H1 (cell line): ENCODE data around the gene KLHL3. TPM values are rescaled to one million over a fixed set of nuclear protein-coding genes. Genes with fewer than 3 reads are reported as not detected.

Source experiments
- CTCF ChIA-PET: fragments of 300-600 bp; sonication (Branson Sonifier 250); formaldehyde crosslinking; loops from one replicate; lab custom pipeline; 2021; ENCODE audit not compliant: partially characterized antibody; lab: Charles Lee
- POLR2A ChIA-PET: fragments of 300-600 bp; sonication (Branson Sonifier 250); formaldehyde crosslinking; loops from one replicate; lab custom pipeline; 2021; ENCODE audit warnings: inconsistent platforms; ENCODE audit not compliant: partially characterized antibody; lab: Charles Lee
- DNase-seq, 2 experiments: peaks; one replicate each; pipeline versions ENCODE4 v3.0.0 to v3.0.0-alpha.2; 2010 to 2022; ENCODE audit warnings: low spot score in 2 of 2, low read depth in 1 of 2, mixed read lengths in 1 of 2
- FAIRE-seq: peaks from 2 replicates; lab custom pipeline; 2011; peaks lifted over from hg19 to GRCh38; lab: Jason Lieb, UNC
- H2AFZ ChIP-seq: 2 replicates; pipeline ENCODE4 v1.8.1; 2012; ENCODE audit warnings: low read length, inconsistent platforms
- H2AK5ac ChIP-seq: 2 replicates; pipeline ENCODE4 v1.6.1; 2013; ENCODE audit warnings: low read depth, low read length
- H2BK120ac ChIP-seq: replicated peaks from 2 replicates; pipeline ENCODE3; 2013; ENCODE audit warnings: low read depth, low read length, inconsistent platforms
- H2BK12ac ChIP-seq: 2 replicates; pipeline ENCODE4 v1.6.1; 2013; ENCODE audit warnings: low read depth, low read length
- H2BK15ac ChIP-seq: 2 replicates; pipeline ENCODE4 v1.6.1; 2013; ENCODE audit warnings: low read length
- H2BK20ac ChIP-seq: 2 replicates; pipeline ENCODE4 v1.6.1; 2013; ENCODE audit warnings: low read length
- H2BK5ac ChIP-seq: 2 replicates; pipeline ENCODE4 v1.6.1; 2013; ENCODE audit warnings: low read depth, low read length
- H3K14ac ChIP-seq: 2 replicates; pipeline ENCODE4 v1.6.1; 2013; ENCODE audit warnings: inconsistent platforms; ENCODE audit not compliant: insufficient read length
- H3K18ac ChIP-seq: 2 replicates; pipeline ENCODE4 v1.6.1; 2013; ENCODE audit warnings: low read length; ENCODE audit errors: extremely low read depth
- H3K23ac ChIP-seq: 2 replicates; pipeline ENCODE4 v1.6.1; 2013; ENCODE audit warnings: inconsistent platforms; ENCODE audit not compliant: insufficient read length
- H3K23me2 ChIP-seq: 2 replicates; pipeline ENCODE4 v1.6.1; 2013; ENCODE audit warnings: low read depth, low read length
- H3K27ac ChIP-seq: 2 replicates; pipeline ENCODE4 v1.6.1; 2011; ENCODE audit warnings: low read depth, low read length, inconsistent platforms
- H3K27me3 ChIP-seq, 4 experiments: replicated peaks in 1 of 4; 1 replicate in 1 of 4; 2 replicates in 3 of 4; pipeline versions ENCODE4 v1.6.1 to v1.8.1; 2011 to 2013; ENCODE audit warnings: low read length in 3 of 4, mild to moderate bottlenecking in 3 of 4, inconsistent platforms in 2 of 4, mixed read lengths in 2 of 4, moderate library complexity in 1 of 4; ENCODE audit not compliant: control insufficient read depth in 3 of 4, insufficient read depth in 3 of 4; ENCODE audit errors: extremely low read depth in 1 of 4
- H3K36me3 ChIP-seq, 4 experiments: 2 replicates each; pipeline versions ENCODE4 v1.6.1 to v1.8.1; 2011 to 2013; ENCODE audit warnings: mild to moderate bottlenecking in 4 of 4, low read length in 3 of 4, moderate library complexity in 2 of 4, control low read depth in 1 of 4, inconsistent platforms in 1 of 4; ENCODE audit not compliant: insufficient read depth in 4 of 4, control insufficient read depth in 2 of 4
- H3K4ac ChIP-seq: replicated peaks from 2 replicates; pipeline ENCODE3; 2013; ENCODE audit warnings: low read length, low read depth, mixed read lengths, inconsistent platforms; ENCODE audit not compliant: insufficient read length
- H3K4me1 ChIP-seq, 4 experiments: replicated peaks in 1 of 4; 1 replicate in 1 of 4; 2 replicates in 3 of 4; pipeline versions ENCODE4 v1.6.1 to v1.8.1; 2011 to 2013; ENCODE audit warnings: low read length in 3 of 4, inconsistent platforms in 2 of 4, mixed read lengths in 1 of 4; ENCODE audit not compliant: insufficient read depth in 4 of 4, control insufficient read depth in 3 of 4
- H3K4me2 ChIP-seq, 2 experiments: 2 replicates each; pipeline versions ENCODE4 v1.6.1 to v1.8.1; 2011 to 2013; ENCODE audit warnings: low read depth in 2 of 2, low read length in 2 of 2, control low read depth in 1 of 2, inconsistent platforms in 1 of 2, mild to moderate bottlenecking in 1 of 2; ENCODE audit not compliant: insufficient read depth in 1 of 2
- H3K4me3 ChIP-seq, 4 experiments: fragments of 200-600, 300-600 bp in 1 of 4; sonication (generic), shearing (Covaris generic), sonication (Bioruptor Twin) in 1 of 4; 2 replicates each; pipeline versions ENCODE4 v1.5.1 to v1.8.1; 2011 to 2016; ENCODE audit warnings: low read length in 4 of 4, low read depth in 3 of 4, control low read depth in 2 of 4, inconsistent platforms in 2 of 4, mild to moderate bottlenecking in 2 of 4, mixed read lengths in 1 of 4, moderate library complexity in 1 of 4; ENCODE audit not compliant: insufficient read depth in 2 of 4; ENCODE audit errors: extremely low read depth in 1 of 4
- H3K56ac ChIP-seq: replicated peaks from 2 replicates; pipeline ENCODE3; 2013; ENCODE audit warnings: low read depth, mild to moderate bottlenecking, mixed read lengths, low read length, inconsistent platforms; ENCODE audit not compliant: insufficient read length
- H3K79me1 ChIP-seq: 2 replicates; pipeline ENCODE4 v1.6.1; 2013; ENCODE audit warnings: low read depth, low read length, control low read depth
- H3K79me2 ChIP-seq, 2 experiments: 2 replicates each; pipeline versions ENCODE4 v1.6.1 to v1.8.1; 2012 to 2013; ENCODE audit warnings: low read length in 2 of 2, mild to moderate bottlenecking in 2 of 2, inconsistent platforms in 1 of 2; ENCODE audit not compliant: insufficient read depth in 2 of 2, control insufficient read depth in 1 of 2
- H3K9ac ChIP-seq, 4 experiments: replicated peaks in 1 of 4; 1 replicate in 1 of 4; 2 replicates in 3 of 4; pipeline versions ENCODE4 v1.6.1 to v1.8.1; 2011 to 2013; ENCODE audit warnings: low read depth in 3 of 4, low read length in 3 of 4, control low read depth in 2 of 4, mild to moderate bottlenecking in 2 of 4, moderate library complexity in 2 of 4, inconsistent platforms in 1 of 4; ENCODE audit errors: extremely low read depth in 1 of 4
- H3K9me3 ChIP-seq, 2 experiments: 2 replicates each; pipeline versions ENCODE4 v1.6.1 to v1.8.1; 2012 to 2013; ENCODE audit warnings: mild to moderate bottlenecking in 2 of 2, moderate library complexity in 2 of 2, control low read depth in 1 of 2, inconsistent platforms in 1 of 2, low read depth in 1 of 2, low read length in 1 of 2, mixed read lengths in 1 of 2; ENCODE audit not compliant: insufficient read depth in 2 of 2
- H4K20me1 ChIP-seq, 2 experiments: replicated peaks in 1 of 2; 2 replicates each; pipeline versions ENCODE3 to v1.8.1; 2011 to 2013; ENCODE audit warnings: inconsistent platforms in 2 of 2, low read length in 2 of 2, mild to moderate bottlenecking in 1 of 2; ENCODE audit not compliant: insufficient read depth in 2 of 2, control insufficient read depth in 1 of 2
- H4K5ac ChIP-seq: 2 replicates; pipeline ENCODE4 v1.6.1; 2013; ENCODE audit warnings: low read length, low read depth, mixed read lengths, inconsistent platforms; ENCODE audit not compliant: insufficient read length
- H4K8ac ChIP-seq: 2 replicates; pipeline ENCODE4 v1.8.0; 2013; ENCODE audit warnings: mild to moderate bottlenecking, moderate library complexity, low read length, inconsistent platforms; ENCODE audit not compliant: insufficient read depth; ENCODE audit errors: extremely low read depth
- H4K91ac ChIP-seq: replicated peaks from 2 replicates; pipeline ENCODE3; 2013; ENCODE audit warnings: low read length, mixed read lengths, inconsistent platforms; ENCODE audit not compliant: insufficient read length
- BRCA1 ChIP-seq: IDR thresholded peaks from 2 replicates; pipeline ENCODE4 v1.6.1; 2012; ENCODE audit warnings: low read depth, low read length, improper control_type of control experiment
- EGR1 ChIP-seq: IDR thresholded peaks from 2 replicates; pipeline ENCODE4 v1.6.1; 2011; ENCODE audit warnings: low read depth, low read length, borderline replicate concordance
- EZH2 ChIP-seq: fragments of 200-600 bp; sonication (generic); IDR thresholded peaks from 2 replicates; pipeline ENCODE4 v1.7.1; 2012; ENCODE audit warnings: low read depth, mild to moderate bottlenecking, moderate library complexity, low read length, inconsistent platforms; ENCODE audit not compliant: severe bottlenecking
- FOSL1 ChIP-seq: IDR thresholded peaks from 2 replicates; pipeline ENCODE4 v1.6.1; 2011; ENCODE audit warnings: mild to moderate bottlenecking, low read depth, low read length, moderate library complexity; ENCODE audit not compliant: insufficient read depth
- GTF2F1 ChIP-seq: IDR thresholded peaks from 2 replicates; pipeline ENCODE4 v1.6.1; 2012; ENCODE audit warnings: low read depth, low read length, improper control_type of control experiment, borderline replicate concordance
- POLR2A ChIP-seq, 2 experiments: IDR thresholded peaks; 1 replicate in 1 of 2; 2 replicates in 1 of 2; pipeline ENCODE4 v1.6.1; 2011; ENCODE audit warnings: low read depth in 2 of 2, low read length in 2 of 2, mild to moderate bottlenecking in 2 of 2; ENCODE audit errors: control extremely low read depth in 1 of 2
- SIRT6 ChIP-seq: IDR thresholded peaks from one replicate; pipeline ENCODE4 v1.7.1; 2012; ENCODE audit warnings: low read length, inconsistent platforms
- SP2 ChIP-seq: IDR thresholded peaks from 2 replicates; pipeline ENCODE4 v1.6.1; 2012; ENCODE audit warnings: mild to moderate bottlenecking, low read length, inconsistent platforms
- SRF ChIP-seq: IDR thresholded peaks from 2 replicates; pipeline ENCODE4 v1.6.1; 2011; ENCODE audit warnings: mild to moderate bottlenecking, low read depth, low read length, moderate library complexity
- TAF1 ChIP-seq: IDR thresholded peaks from 2 replicates; pipeline ENCODE4 v1.6.1; 2011; ENCODE audit warnings: mild to moderate bottlenecking, low read depth, low read length
- TBP ChIP-seq: IDR thresholded peaks from 2 replicates; pipeline ENCODE4 v1.6.1; 2011; ENCODE audit warnings: low read depth, low read length, improper control_type of control experiment
- TCF12 ChIP-seq: IDR thresholded peaks from 2 replicates; pipeline ENCODE4 v1.6.1; 2011; ENCODE audit warnings: low read depth, mild to moderate bottlenecking, low read length
- WGBS, 2 experiments: shearing (Covaris generic) in 1 of 2; methylation state at CpG; one replicate each; pipeline versions ENCODE4 v1.1.6 to v1.1.7; 2013 to 2015; ENCODE audit warnings: low lambda C conversion rate in 2 of 2, mixed read lengths in 2 of 2, inconsistent platforms in 1 of 2, low coverage in 1 of 2, missing lambda C conversion rate in 1 of 2; ENCODE audit not compliant: insufficient replicate concordance in 2 of 2, insufficient coverage in 1 of 2, insufficient read length in 1 of 2; ENCODE audit errors: extremely low coverage in 1 of 2, missing lambda C conversion rate in 1 of 2; 5-methylcytosine and 5-hydroxymethylcytosine counted together
- polyA plus RNA-seq, 7 experiments: library from polyadenylated mRNA; depleted of rRNA in 3 of 7; stranded (reverse) in 5 of 7; unstranded in 2 of 7; fragments of >200 nt in 5 of 7; fragments of 200-250 nt in 2 of 7; gene quantifications; 1 replicate in 5 of 7; 2 replicates in 1 of 7; 4 replicates in 1 of 7; pipeline versions ENCODE4 v1.2.1 to v1.2.3, GENCODE V29; 2011 to 2013; ENCODE audit warnings: missing spikeins in 2 of 7, mixed read lengths in 2 of 7
- total RNA-seq: library from RNA; stranded (reverse); fragmentation: NEBNext Ultra II Directional; extraction: Animal tissue kit (Norgen Biotek cat#: 25700); gene quantifications from 2 replicates; pipeline ENCODE4 v1.2.1, GENCODE V29; 2021
- TF ChIP-seq, protein P1 (sequence below): IDR thresholded peaks from 2 replicates; pipeline ENCODE4 v1.6.1; 2012; ENCODE audit warnings: inconsistent platforms

Gene KLHL3
- total and polyA plus RNA-seq, 2 of the 8 experiments (the other 6 are each of a cell fraction or from before 2014, with no cell fraction given): 7.4 to 13.7 TPM

DNA sequence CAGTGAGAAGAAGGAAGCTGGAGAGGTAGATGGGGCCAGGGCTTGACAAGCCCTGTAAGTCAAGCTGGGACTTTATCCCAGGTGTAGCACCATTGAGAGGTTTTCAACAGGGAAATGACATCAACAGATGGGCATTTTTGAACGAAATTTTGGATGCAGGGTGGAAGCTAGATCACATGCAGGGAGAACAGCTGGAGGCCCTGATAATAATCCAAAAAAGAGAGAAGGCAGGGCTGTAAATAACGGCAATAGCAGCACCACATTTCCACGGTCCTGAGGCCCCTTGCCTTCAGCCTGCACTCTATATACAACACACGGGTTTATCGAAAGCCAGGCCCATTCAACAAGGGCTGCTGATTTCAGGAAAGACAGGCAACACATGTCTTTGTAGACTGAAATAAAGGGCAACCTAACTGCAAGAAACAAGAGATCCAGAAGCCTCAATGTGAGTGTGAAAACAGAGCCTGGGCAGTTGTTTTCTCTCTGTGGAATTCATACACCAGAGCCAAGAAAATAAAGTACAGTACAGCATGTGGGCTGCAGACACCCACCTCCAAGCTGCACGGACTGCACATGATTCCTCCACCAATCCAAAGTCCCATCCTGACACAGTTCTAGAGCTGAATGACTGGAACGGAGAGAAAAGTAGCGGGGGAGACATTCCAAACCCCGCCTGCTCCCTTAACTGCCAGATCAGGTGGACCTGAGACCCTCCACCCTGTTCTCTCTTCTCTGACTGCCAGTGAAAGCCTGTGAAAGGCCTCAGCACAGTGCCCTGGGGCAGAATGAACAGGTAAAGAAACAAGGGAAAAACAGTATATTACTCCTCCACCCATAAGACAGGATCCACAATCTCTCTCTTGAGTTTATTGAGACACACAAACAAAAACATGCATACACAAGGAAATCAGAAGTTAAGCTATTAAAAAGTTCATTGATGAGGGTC lies 36.3 kb downstream of the KLHL3 start:
- H3K27ac ChIP-seq: no peak overlapping the region
- no peak overlapping the region for H2BK15ac ChIP-seq
- no peaks in the 10 kb centered on the region for H4K20me1 ChIP-seq
- no peak overlapping the region for H3K9ac ChIP-seq
- H3K4me3 ChIP-seq: no peak overlapping the region
- peaks cover 0 to 5% (median 0%) of the 10 kb centered on the region in 4 experiments; a peak in 1 of 8 replicates for H3K36me3 ChIP-seq
- no peak overlapping the region for H3K14ac ChIP-seq
- no peak overlapping the region for H2AK5ac ChIP-seq
- H3K4ac ChIP-seq: no peak overlapping the region
- no peak overlapping the region for H4K91ac ChIP-seq
- no peak overlapping the region for H4K5ac ChIP-seq
- no peak overlapping the region for H3K56ac ChIP-seq
- 85% methylated on average over 9 of the region's 9 CpGs; no CpG with 5 or more reads in 1 of the 2 experiments for WGBS, 2 experiments
- H3K18ac ChIP-seq: no peak overlapping the region
- H3K23ac ChIP-seq: no peak overlapping the region
- no peaks in the 10 kb centered on the region for H3K9me3 ChIP-seq
- ChIA-PET POLR2A (no interaction called here), CTCF (interaction anchor here (1.4 to 2.0 kb wide), 4 partner anchors 20 to 54 kb away, joined by 3 to 6 read pairs (median 4); partner anchors contain the start of gene HNRNPA0)
- no peak for DNase-seq
- no peaks in the 10 kb centered on the region for H3K27me3 ChIP-seq
- H2AFZ ChIP-seq: no peak overlapping the region
- no peak overlapping the region for H2BK12ac ChIP-seq
- H2BK120ac ChIP-seq: no peak overlapping the region
- H4K8ac ChIP-seq: no peak overlapping the region
- no peak overlapping the region for H3K4me2 ChIP-seq
- peaks cover 0 to 2% (median 0%) of the 10 kb centered on the region in 4 experiments; a peak in 3 of 7 replicates for H3K4me1 ChIP-seq
- H3K79me2 ChIP-seq: no peaks in the 10 kb centered on the region
- H3K23me2 ChIP-seq: no peaks in the 10 kb centered on the region
- no peak overlapping the region for H2BK20ac ChIP-seq
- no peaks in the 10 kb centered on the region for H3K79me1 ChIP-seq
- H2BK5ac ChIP-seq: no peak overlapping the region
- no peak for FAIRE-seq
- no peak for TF ChIP-seq TAF1
- TF ChIP-seq BRCA1: no peak
- TF ChIP-seq SIRT6: no peak
- TF ChIP-seq SRF: no peak
- TF ChIP-seq GTF2F1: no peak
- no peak for TF ChIP-seq EZH2
- no peak for TF ChIP-seq EGR1
- TF ChIP-seq TBP: no peak
- no peak for TF ChIP-seq FOSL1
- no peak for TF ChIP-seq TCF12
- no peak for TF ChIP-seq SP2
- TF ChIP-seq, protein P1, sequence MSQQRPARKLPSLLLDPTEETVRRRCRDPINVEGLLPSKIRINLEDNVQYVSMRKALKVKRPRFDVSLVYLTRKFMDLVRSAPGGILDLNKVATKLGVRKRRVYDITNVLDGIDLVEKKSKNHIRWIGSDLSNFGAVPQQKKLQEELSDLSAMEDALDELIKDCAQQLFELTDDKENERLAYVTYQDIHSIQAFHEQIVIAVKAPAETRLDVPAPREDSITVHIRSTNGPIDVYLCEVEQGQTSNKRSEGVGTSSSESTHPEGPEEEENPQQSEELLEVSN: no peak
- TF ChIP-seq POLR2A (IDR thresholded peaks at IDR 0.05; ENCODE audit: control extremely low read depth in 1 of 2, low read depth in 2 of 2, low read length in 2 of 2): no peak
